ENCODE results near the gene NT5DC4. TPM values are rescaled to one million over a fixed set of nuclear protein-coding genes. Genes with fewer than 3 reads are reported as not detected.

The NT5DC4 gene
- polyA plus RNA-seq, 1 experiment: not detected

- POLR2A ChIA-PET: no interaction called here
- DNase-seq (ENCODE audit: low read depth): no peak
- no peak overlapping the region for H3K4me3 ChIP-seq (ENCODE audit: low read depth, low read length)
- H3K36me3 ChIP-seq (ENCODE audit: control insufficient read depth, insufficient read depth, low read length): no peaks in the 10 kb centered on the region
- CTCF ChIA-PET: interaction anchor here (0.9 to 11.5 kb wide), 13 partner anchors 10 to 248 kb away, joined by 3 to 251 read pairs (median 5); partner anchors contain the start of gene CHCHD5
- H3K27me3 ChIP-seq (ENCODE audit: control insufficient read depth, insufficient read depth, low read length): no peaks in the 10 kb centered on the region
- TF ChIP-seq CTCF (IDR thresholded peaks at IDR 0.05; ENCODE audit: insufficient read depth, low read depth, low read length): no peak
These were observed 7.8 kb downstream of the NT5DC4 start for GRCh38 chr2:112728378-112729175.

DNA sequence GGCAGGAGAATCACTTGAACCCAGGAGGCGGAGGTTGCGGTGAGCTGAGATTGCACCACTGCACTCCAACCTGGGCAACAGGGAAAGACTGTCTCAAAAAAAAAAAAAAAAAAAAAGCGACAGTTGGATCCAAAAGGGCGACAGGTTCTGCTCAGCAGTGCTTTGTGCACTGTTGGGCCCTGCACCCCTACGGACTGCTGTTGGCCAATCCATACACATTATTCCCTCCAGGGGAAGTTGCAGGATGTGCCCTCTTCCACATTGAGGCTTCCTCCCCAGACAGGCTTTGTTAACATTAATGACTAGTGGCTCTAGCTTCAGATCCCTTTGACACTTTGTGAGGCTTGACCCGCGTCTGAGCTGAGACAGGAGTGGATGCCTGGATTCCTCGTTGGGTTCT is 9.4 kb downstream of the NT5DC4 start:
- no peak overlapping the region for H3K4me3 ChIP-seq (ENCODE audit: low read depth, low read length)
- TF ChIP-seq CTCF (IDR thresholded peaks at IDR 0.05; ENCODE audit: insufficient read depth, low read depth, low read length): no peak
- ChIA-PET POLR2A (no interaction called here), CTCF (interaction anchor here (0.6 to 11.5 kb wide), 7 partner anchors 11 to 170 kb away, joined by 3 to 251 read pairs (median 4); no protein-coding TSS in a partner anchor)
- no peaks in the 10 kb centered on the region for H3K36me3 ChIP-seq (ENCODE audit: control insufficient read depth, insufficient read depth, low read length)
- no peak for DNase-seq (ENCODE audit: low read depth)
- no peaks in the 10 kb centered on the region for H3K27me3 ChIP-seq (ENCODE audit: control insufficient read depth, insufficient read depth, low read length)

DNA sequence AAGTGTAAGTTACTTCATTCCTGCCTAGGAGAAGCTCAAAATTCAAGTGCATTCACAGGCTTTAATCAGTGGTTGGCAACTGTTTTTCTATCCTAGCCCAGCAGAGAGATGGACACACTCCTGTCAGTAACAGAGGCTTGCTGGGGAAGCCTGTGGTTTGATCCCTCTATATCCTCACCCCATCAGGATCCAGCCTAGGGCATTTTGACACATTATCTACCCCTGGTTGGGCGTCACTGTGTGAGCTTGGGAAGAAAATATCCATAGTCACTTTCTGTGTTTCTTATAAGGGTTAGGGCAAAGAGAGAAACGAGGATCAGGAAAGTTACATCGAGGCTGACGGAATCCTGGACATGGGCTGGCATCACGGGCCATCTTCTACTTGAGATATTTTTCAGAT is 10.0 kb downstream of the NT5DC4 start:
- Histone ChIP-seq H3K27me3 (ENCODE audit: control insufficient read depth, insufficient read depth, low read length) (no peaks in the 10 kb centered on the region), H3K4me3 (ENCODE audit: low read depth, low read length) (no peak overlapping the region), H3K36me3 (ENCODE audit: control insufficient read depth, insufficient read depth, low read length) (no peaks in the 10 kb centered on the region)
- no peak for DNase-seq (ENCODE audit: low read depth)
- ChIA-PET CTCF (interaction anchor here (0.6 to 11.5 kb wide), 7 partner anchors 10 to 170 kb away, joined by 3 to 251 read pairs (median 4); no protein-coding TSS in a partner anchor), POLR2A (no interaction called here)
- TF ChIP-seq CTCF (IDR thresholded peaks at IDR 0.05; ENCODE audit: insufficient read depth, low read depth, low read length): no peak

DNA sequence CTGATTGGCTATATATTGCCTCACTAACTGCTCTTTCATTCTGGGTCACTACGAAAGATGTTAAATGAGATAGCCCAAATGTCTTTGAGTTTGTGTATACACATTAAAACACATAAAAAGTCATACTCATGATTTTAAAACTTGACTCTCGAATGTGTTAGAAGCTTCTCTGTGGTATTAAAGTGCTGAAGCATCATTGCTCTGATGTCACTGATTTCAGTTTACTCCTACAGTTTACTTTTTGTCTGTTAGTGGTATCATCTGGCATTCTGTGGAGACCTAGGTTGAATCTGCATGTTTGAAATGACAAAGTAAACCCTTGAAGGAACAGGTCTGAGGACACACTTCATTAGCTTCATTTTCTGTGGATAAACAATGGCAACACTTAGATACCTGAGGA is 10.7 kb downstream of the NT5DC4 start:
- TF ChIP-seq CTCF (IDR thresholded peaks at IDR 0.05; ENCODE audit: insufficient read depth, low read depth, low read length): no peak
- H3K4me3 ChIP-seq (ENCODE audit: low read depth, low read length): no peak overlapping the region
- CTCF ChIA-PET: interaction anchor here (1.1 to 11.5 kb wide), 2 partner anchors 18 to 104 kb away, joined by 4 to 251 read pairs; no protein-coding TSS in a partner anchor
- POLR2A ChIA-PET: no interaction called here
- DNase-seq (ENCODE audit: low read depth): no peak
- no peaks in the 10 kb centered on the region for H3K27me3 ChIP-seq (ENCODE audit: control insufficient read depth, insufficient read depth, low read length)
- no peaks in the 10 kb centered on the region for H3K36me3 ChIP-seq (ENCODE audit: control insufficient read depth, insufficient read depth, low read length)

- CTCF ChIA-PET: interaction anchor here (1.0 to 2.2 kb wide), 2 partner anchors 16 to 208 kb away, joined by 4 to 10 read pairs; no protein-coding TSS in a partner anchor
- POLR2A ChIA-PET: no interaction called here
- no peak for TF ChIP-seq CTCF (IDR thresholded peaks at IDR 0.05; ENCODE audit: insufficient read depth, low read depth, low read length)
- no peak overlapping the region for H3K4me3 ChIP-seq (ENCODE audit: low read depth, low read length)
- no peak for DNase-seq (ENCODE audit: low read depth)
- no peaks in the 10 kb centered on the region for H3K36me3 ChIP-seq (ENCODE audit: control insufficient read depth, insufficient read depth, low read length)
- no peaks in the 10 kb centered on the region for H3K27me3 ChIP-seq (ENCODE audit: control insufficient read depth, insufficient read depth, low read length)
These were observed 12.6 kb downstream of the NT5DC4 start for GRCh38 chr2:112733456-112733855.

Measured in BJ (cell line).